A673 (cell line): ENCODE results near the gene MYL9.

Experiments
- CTCF ChIP-seq: fragments of 300-800, 200-600 bp; sonication (generic); conservative IDR thresholded peaks from 2 replicates; pipeline ENCODE4 v1.5.1; 2017; ENCODE audit warnings: low read depth, mild to moderate bottlenecking, antibody characterized with exemption, low read length, moderate library complexity, mixed read lengths
- EZH2 ChIP-seq: fragments of 200-600 bp; sonication (generic); IDR thresholded peaks from 2 replicates; pipeline ENCODE4 v1.6.1; 2017; ENCODE audit warnings: borderline replicate concordance, low read depth, mild to moderate bottlenecking, mixed read lengths, antibody characterized with exemption, low read length; ENCODE audit not compliant: poor library complexity, severe bottlenecking

DNA sequence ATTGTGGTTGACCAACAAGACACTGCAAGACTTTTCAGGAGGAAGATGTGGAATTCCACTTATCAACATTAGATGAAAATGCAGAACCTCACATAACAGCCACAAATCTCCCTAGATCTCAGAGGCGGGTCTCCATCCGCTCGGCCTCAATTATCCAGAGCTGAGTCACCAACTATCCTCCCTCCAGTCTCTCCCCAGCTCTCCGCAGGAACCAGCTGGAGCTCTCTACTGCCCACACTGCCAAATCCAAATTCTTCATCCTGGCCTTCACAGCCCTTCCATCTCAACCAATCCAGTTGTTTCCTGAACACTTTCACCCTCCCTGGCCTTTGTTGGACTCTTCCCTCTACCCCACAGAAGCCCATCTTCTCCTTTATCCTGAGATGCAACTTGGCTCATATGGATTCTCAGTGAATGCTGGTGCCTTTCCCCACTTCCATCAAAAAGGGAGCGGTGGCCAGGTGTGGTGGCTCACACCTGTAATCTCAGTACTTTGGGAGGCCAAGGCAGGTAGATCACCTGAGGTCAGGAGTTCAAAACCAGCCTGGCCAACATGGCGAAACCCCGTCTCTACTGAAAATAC lies 28.6 kb downstream of the MYL9 start:
- TF ChIP-seq CTCF (no peak), EZH2 (no peak)
